HepG2 (cell line): Measurements from ENCODE around the gene ADCK2. TPM values are rescaled to one million over a fixed set of nuclear protein-coding genes. Genes with fewer than 3 reads are reported as not detected.

Source experiments
- ATAC-seq: fragments of 200-7000 bp; cut with Tn5 transposase; 3 replicates; pipeline ENCODE4 v1.9.1; 2020; ENCODE audit warnings: mild to moderate bottlenecking, moderate library complexity
- BruUV-seq: library from RNA; stranded (reverse); fragments of 400-500 nt; replicated peaks from 2 replicates; lab custom pipeline; 2021; lab: Mats Ljungman, UMichigan
- CTCF ChIA-PET: fragments of 300-600 bp; formaldehyde crosslinking; extraction: SDS; loops from one replicate; lab custom pipeline; 2021; ENCODE audit warnings: low total read pairs, inconsistent platforms, low intra/inter-chr PET ratio; lab: Yijun Ruan, JAX
- POLR2A ChIA-PET: fragments of 350-600 bp; sonication (Branson Sonifier 250); formaldehyde crosslinking; loops from one replicate; lab custom pipeline; 2020; ENCODE audit warnings: antibody characterized with exemption, inconsistent platforms; lab: Yijun Ruan, JAX
- DNase-seq: peaks from one replicate; pipeline ENCODE4 v3.0.0-alpha.2; 2015; ENCODE audit warnings: low spot score
- FAIRE-seq: peaks from 3 replicates; lab custom pipeline; 2011; peaks lifted over from hg19 to GRCh38; lab: Jason Lieb, UNC
- H2AFZ ChIP-seq: one replicate; pipeline ENCODE4 v1.6.1; 2011; ENCODE audit warnings: low read length, inconsistent platforms
- H3K27ac ChIP-seq: fragments of 300-600 bp; 3 replicates; pipeline ENCODE4 v1.8.0; 2011; ENCODE audit warnings: mixed run types, mild to moderate bottlenecking, mixed read lengths, low read length, inconsistent platforms; ENCODE audit not compliant: insufficient read depth; ENCODE audit errors: extremely low read length
- H3K27me3 ChIP-seq, 2 experiments: fragments of 200-600 bp in 1 of 2; 2 replicates in 1 of 2; 3 replicates in 1 of 2; pipeline versions ENCODE4 v1.6.0 to v1.8.0; 2011; ENCODE audit warnings: low read length in 2 of 2, mild to moderate bottlenecking in 2 of 2, moderate library complexity in 2 of 2, inconsistent platforms in 1 of 2; ENCODE audit not compliant: insufficient read depth in 2 of 2, control insufficient read depth in 1 of 2
- H3K36me3 ChIP-seq, 2 experiments: fragments of 200-600 bp in 1 of 2; replicated peaks in 1 of 2; 2 replicates in 1 of 2; 3 replicates in 1 of 2; pipeline versions ENCODE4 v1.5.1 to v1.8.0; 2011; ENCODE audit warnings: low read length in 2 of 2, inconsistent platforms in 1 of 2; ENCODE audit not compliant: insufficient read depth in 2 of 2, control insufficient read depth in 1 of 2
- H3K4me1 ChIP-seq: 2 replicates; pipeline ENCODE4 v1.5.1; 2012; ENCODE audit warnings: low read length, inconsistent platforms; ENCODE audit not compliant: insufficient read depth
- H3K4me2 ChIP-seq: 2 replicates; pipeline ENCODE4 v1.6.0; 2011; ENCODE audit warnings: low read depth, low read length, inconsistent platforms
- H3K4me3 ChIP-seq, 3 experiments: fragments of 200-600 bp in 1 of 3; sonication (generic), shearing (Covaris generic) in 1 of 3; replicated peaks in 1 of 3; 2 replicates each; pipeline ENCODE4 v1.5.1; 2011 to 2016; ENCODE audit warnings: low read length in 3 of 3, inconsistent platforms in 2 of 3, low read depth in 2 of 3, mild to moderate bottlenecking in 2 of 3, control low read depth in 1 of 3, mixed read lengths in 1 of 3; ENCODE audit not compliant: insufficient read depth in 1 of 3
- H3K79me2 ChIP-seq: one replicate; pipeline ENCODE4 v1.6.1; 2011; ENCODE audit warnings: low read length, inconsistent platforms; ENCODE audit not compliant: insufficient read depth
- H3K9ac ChIP-seq: 2 replicates; pipeline ENCODE4 v1.6.0; 2011; ENCODE audit warnings: mild to moderate bottlenecking, low read depth, low read length, inconsistent platforms; ENCODE audit not compliant: insufficient read depth
- H3K9me3 ChIP-seq: 2 replicates; pipeline ENCODE4 v1.5.1; 2012; ENCODE audit warnings: mild to moderate bottlenecking, low read length
- H4K20me1 ChIP-seq: 2 replicates; pipeline ENCODE4 v1.6.0; 2011; ENCODE audit warnings: inconsistent platforms, mild to moderate bottlenecking, low read length, moderate library complexity; ENCODE audit not compliant: insufficient read depth
- CHD4 ChIP-seq: fragments of 200-600 bp; sonication (generic); IDR thresholded peaks from 2 replicates; pipeline ENCODE4 v1.7.0; 2017; ENCODE audit warnings: mild to moderate bottlenecking, low read length, borderline replicate concordance
- KDM1A ChIP-seq: IDR thresholded peaks from 2 replicates; pipeline ENCODE4 v1.6.1; 2016; ENCODE audit warnings: missing compliant biosample characterization
- LRRFIP1 ChIP-seq: sonication (generic); formaldehyde crosslinking; conservative IDR thresholded peaks from 2 replicates; pipeline ENCODE4 v1.4.0; 2020; ENCODE audit warnings: missing genetic modification reagents
- MLLT10 ChIP-seq: sonication (generic); formaldehyde crosslinking; IDR thresholded peaks from 2 replicates; pipeline ENCODE4 v1.4.0; 2020; ENCODE audit warnings: missing genetic modification reagents
- NCOR1 ChIP-seq: fragments of 200-600 bp; sonication (generic); IDR thresholded peaks from 2 replicates; pipeline ENCODE4 v1.7.0; 2017; ENCODE audit warnings: antibody characterized with exemption, low read length, borderline replicate concordance
- SMARCE1 ChIP-seq: fragments of 450-650 bp; IDR thresholded peaks from 2 replicates; pipeline ENCODE4 v1.6.1; 2017; ENCODE audit warnings: borderline replicate concordance
- ZKSCAN1 ChIP-seq: fragments of 150-350 bp; IDR thresholded peaks from 2 replicates; pipeline ENCODE4 v1.6.1; 2014; ENCODE audit warnings: low read length
- ZNF674 ChIP-seq: sonication (generic); formaldehyde crosslinking; IDR thresholded peaks from 2 replicates; pipeline ENCODE4 v1.5.0; 2020; ENCODE audit warnings: low read depth, mild to moderate bottlenecking, missing genetic modification reagents
- WGBS: methylation state at CpG from one replicate; pipeline ENCODE4 v1.1.6; 2017; ENCODE audit warnings: low lambda C conversion rate; 5-methylcytosine and 5-hydroxymethylcytosine counted together
- in situ Hi-C: cut with HindIII; loops from 2 replicates; pipeline ENCODE4 v1.10.0; 2017; ENCODE audit warnings: low pct_unique_long_range_greater_than_20kb; ENCODE audit not compliant: extremely low pct_ligation_motif_present
- intact Hi-C: fragments of 100-400 bp; cut with micrococcal nuclease; formaldehyde crosslinking; loops from one replicate; pipeline ENCODE4 v1.10.0; 2022; ENCODE audit not compliant: unreplicated experiment
- polyA plus RNA-seq, 8 experiments: library from polyadenylated mRNA; depleted of rRNA in 3 of 8; stranded (reverse) in 7 of 8; unstranded in 1 of 8; fragments of >200 nt; fragmentation: Illumina TruSeq in 4 of 8; extraction: Trizol in 4 of 8; gene quantifications; 2 replicates each; pipeline versions ENCODE4 v1.2.1 to v1.2.3, GENCODE V29; 2011 to 2016; ENCODE audit warnings: low read depth in 4 of 8, missing spikeins in 1 of 8, mixed read lengths in 1 of 8; ENCODE audit not compliant: insufficient read depth in 1 of 8
- total RNA-seq, 5 experiments: library from RNA; depleted of rRNA; stranded (reverse); fragments of >200 nt; fragmentation: Illumina TruSeq; extraction: Trizol; gene quantifications; 2 replicates each; pipeline ENCODE4 v1.2.3, GENCODE V29; 2016; ENCODE audit warnings: low read depth in 1 of 5
- TF ChIP-seq, protein P1 (sequence below): IDR thresholded peaks from 2 replicates; pipeline ENCODE4 v1.6.1; 2016; ENCODE audit warnings: low read depth, control low read depth
- TF ChIP-seq, protein P2 (sequence below): IDR thresholded peaks from 2 replicates; pipeline ENCODE4 v1.6.1; 2016; ENCODE audit warnings: missing compliant biosample characterization, missing genetic modification reagents, borderline replicate concordance
- TF ChIP-seq, protein P3 (sequence below): sonication (generic); formaldehyde crosslinking; IDR thresholded peaks from 2 replicates; pipeline ENCODE4 v1.5.0; 2020; ENCODE audit warnings: mild to moderate bottlenecking, missing genetic modification reagents, moderate library complexity
- TF ChIP-seq, protein P4 (sequence below): sonication (generic); formaldehyde crosslinking; IDR thresholded peaks from 2 replicates; pipeline ENCODE4; 2020; ENCODE audit warnings: missing genetic modification reagents, mild to moderate bottlenecking, borderline replicate concordance

The ADCK2 gene
- total and polyA plus RNA-seq, 2 of the 13 experiments (the other 11 are each of a cell fraction or from before 2014, with no cell fraction given): 8.6 to 18.8 TPM

DNA sequence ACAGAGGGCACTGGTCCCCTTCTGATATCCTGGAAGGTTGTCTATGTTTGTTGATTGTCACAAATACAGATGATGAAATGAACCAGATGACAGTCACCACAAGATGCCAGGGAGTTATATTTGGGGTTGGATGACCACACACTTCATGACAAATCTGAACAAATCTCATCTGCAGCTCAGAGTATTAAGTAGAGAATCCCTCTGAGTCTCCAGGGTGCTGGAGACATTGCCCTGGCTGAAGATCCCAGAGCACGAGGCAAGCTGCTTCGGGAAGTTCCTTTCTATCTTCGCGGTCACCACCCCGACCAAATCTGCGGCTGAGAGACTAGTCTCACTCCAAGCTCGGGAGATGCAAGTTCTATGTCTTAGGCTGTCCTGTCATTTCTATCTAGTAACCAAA lies 41.1 kb upstream of the ADCK2 start:
- ATAC-seq: no peak
- ChIA-PET POLR2A (no interaction called here), CTCF (no interaction called here)
- H3K9ac ChIP-seq: no peak overlapping the region
- intact Hi-C loops: no loop called here
- peaks cover 0 to 22% of the 10 kb centered on the region in 2 experiments; a peak in 2 of 5 replicates for H3K27me3 ChIP-seq
- H3K9me3 ChIP-seq: no peaks in the 10 kb centered on the region
- no peaks in the 10 kb centered on the region for H3K79me2 ChIP-seq
- H3K36me3 ChIP-seq: no peaks in the 10 kb centered on the region
- 53% methylated on average over 7 of the region's 7 CpGs for WGBS
- no peak overlapping the region for H3K27ac ChIP-seq
- no peak overlapping the region for H2AFZ ChIP-seq
- no peak for FAIRE-seq
- in situ Hi-C loops: no loop called here
- DNase-seq: no peak
- H4K20me1 ChIP-seq: no peaks in the 10 kb centered on the region
- H3K4me3 ChIP-seq: no peak overlapping the region
- no TSS peak for BruUV-seq
- H3K4me1 ChIP-seq: peaks cover 14% of the 10 kb centered on the region
- H3K4me2 ChIP-seq: no peak overlapping the region
- TF ChIP-seq SMARCE1 (no peak), KDM1A (no peak), LRRFIP1 (CRISPR knock-in tag) (no peak), CHD4 (no peak), ZNF674 (CRISPR knock-in tag) (no peak), NCOR1 (no peak), MLLT10 (no peak), ZKSCAN1 (no peak)
- TF ChIP-seq, protein P1, sequence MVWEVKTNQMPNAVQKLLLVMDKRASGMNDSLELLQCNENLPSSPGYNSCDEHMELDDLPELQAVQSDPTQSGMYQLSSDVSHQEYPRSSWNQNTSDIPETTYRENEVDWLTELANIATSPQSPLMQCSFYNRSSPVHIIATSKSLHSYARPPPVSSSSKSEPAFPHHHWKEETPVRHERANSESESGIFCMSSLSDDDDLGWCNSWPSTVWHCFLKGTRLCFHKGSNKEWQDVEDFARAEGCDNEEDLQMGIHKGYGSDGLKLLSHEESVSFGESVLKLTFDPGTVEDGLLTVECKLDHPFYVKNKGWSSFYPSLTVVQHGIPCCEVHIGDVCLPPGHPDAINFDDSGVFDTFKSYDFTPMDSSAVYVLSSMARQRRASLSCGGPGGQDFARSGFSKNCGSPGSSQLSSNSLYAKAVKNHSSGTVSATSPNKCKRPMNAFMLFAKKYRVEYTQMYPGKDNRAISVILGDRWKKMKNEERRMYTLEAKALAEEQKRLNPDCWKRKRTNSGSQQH: no peak
- TF ChIP-seq, protein P2, sequence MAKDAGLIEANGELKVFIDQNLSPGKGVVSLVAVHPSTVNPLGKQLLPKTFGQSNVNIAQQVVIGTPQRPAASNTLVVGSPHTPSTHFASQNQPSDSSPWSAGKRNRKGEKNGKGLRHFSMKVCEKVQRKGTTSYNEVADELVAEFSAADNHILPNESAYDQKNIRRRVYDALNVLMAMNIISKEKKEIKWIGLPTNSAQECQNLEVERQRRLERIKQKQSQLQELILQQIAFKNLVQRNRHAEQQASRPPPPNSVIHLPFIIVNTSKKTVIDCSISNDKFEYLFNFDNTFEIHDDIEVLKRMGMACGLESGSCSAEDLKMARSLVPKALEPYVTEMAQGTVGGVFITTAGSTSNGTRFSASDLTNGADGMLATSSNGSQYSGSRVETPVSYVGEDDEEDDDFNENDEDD (CRISPR knock-in tag): no peak
- TF ChIP-seq, protein P3, sequence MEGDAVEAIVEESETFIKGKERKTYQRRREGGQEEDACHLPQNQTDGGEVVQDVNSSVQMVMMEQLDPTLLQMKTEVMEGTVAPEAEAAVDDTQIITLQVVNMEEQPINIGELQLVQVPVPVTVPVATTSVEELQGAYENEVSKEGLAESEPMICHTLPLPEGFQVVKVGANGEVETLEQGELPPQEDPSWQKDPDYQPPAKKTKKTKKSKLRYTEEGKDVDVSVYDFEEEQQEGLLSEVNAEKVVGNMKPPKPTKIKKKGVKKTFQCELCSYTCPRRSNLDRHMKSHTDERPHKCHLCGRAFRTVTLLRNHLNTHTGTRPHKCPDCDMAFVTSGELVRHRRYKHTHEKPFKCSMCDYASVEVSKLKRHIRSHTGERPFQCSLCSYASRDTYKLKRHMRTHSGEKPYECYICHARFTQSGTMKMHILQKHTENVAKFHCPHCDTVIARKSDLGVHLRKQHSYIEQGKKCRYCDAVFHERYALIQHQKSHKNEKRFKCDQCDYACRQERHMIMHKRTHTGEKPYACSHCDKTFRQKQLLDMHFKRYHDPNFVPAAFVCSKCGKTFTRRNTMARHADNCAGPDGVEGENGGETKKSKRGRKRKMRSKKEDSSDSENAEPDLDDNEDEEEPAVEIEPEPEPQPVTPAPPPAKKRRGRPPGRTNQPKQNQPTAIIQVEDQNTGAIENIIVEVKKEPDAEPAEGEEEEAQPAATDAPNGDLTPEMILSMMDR: no peak
- TF ChIP-seq, protein P4, sequence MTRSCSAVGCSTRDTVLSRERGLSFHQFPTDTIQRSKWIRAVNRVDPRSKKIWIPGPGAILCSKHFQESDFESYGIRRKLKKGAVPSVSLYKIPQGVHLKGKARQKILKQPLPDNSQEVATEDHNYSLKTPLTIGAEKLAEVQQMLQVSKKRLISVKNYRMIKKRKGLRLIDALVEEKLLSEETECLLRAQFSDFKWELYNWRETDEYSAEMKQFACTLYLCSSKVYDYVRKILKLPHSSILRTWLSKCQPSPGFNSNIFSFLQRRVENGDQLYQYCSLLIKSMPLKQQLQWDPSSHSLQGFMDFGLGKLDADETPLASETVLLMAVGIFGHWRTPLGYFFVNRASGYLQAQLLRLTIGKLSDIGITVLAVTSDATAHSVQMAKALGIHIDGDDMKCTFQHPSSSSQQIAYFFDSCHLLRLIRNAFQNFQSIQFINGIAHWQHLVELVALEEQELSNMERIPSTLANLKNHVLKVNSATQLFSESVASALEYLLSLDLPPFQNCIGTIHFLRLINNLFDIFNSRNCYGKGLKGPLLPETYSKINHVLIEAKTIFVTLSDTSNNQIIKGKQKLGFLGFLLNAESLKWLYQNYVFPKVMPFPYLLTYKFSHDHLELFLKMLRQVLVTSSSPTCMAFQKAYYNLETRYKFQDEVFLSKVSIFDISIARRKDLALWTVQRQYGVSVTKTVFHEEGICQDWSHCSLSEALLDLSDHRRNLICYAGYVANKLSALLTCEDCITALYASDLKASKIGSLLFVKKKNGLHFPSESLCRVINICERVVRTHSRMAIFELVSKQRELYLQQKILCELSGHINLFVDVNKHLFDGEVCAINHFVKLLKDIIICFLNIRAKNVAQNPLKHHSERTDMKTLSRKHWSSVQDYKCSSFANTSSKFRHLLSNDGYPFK (CRISPR knock-in tag): no peak
